Ascending aorta (tissue), 2 donors: ENCODE measurements around the gene ZNF333. TPM values are rescaled to one million over a fixed set of nuclear protein-coding genes. Genes with fewer than 3 reads are reported as not detected.

Experiments used
- DNase-seq, 2 donors: peaks; one replicate each; pipeline ENCODE4 v3.0.0-alpha.2; 2019; ENCODE audit warnings: low spot score in 2 of 2
- H3K27ac ChIP-seq, 2 donors: fragments of 200-600 bp; sonication (generic); one replicate each; pipeline ENCODE4 v1.5.1; 2016 to 2017; ENCODE audit warnings: mild to moderate bottlenecking in 1 of 2
- H3K27me3 ChIP-seq: fragments of 200-600 bp; sonication (generic); one replicate; pipeline ENCODE4 v1.5.1; 2017
- H3K36me3 ChIP-seq, 2 donors: fragments of 200-600 bp; sonication (generic); one replicate each; pipeline ENCODE4 v1.5.1; 2016
- H3K4me1 ChIP-seq, 2 donors: fragments of 200-600 bp; sonication (generic); one replicate each; pipeline ENCODE4 v1.5.1; 2016 to 2017; ENCODE audit warnings: mild to moderate bottlenecking in 1 of 2
- H3K4me3 ChIP-seq, 2 donors: fragments of 200-600 bp; sonication (generic); one replicate each; pipeline ENCODE4 v1.5.1; 2016 to 2017; ENCODE audit warnings: mild to moderate bottlenecking in 1 of 2
- H3K9me3 ChIP-seq, 2 donors: fragments of 200-600 bp; sonication (generic); one replicate each; pipeline ENCODE4 v1.5.1; 2016
- CTCF ChIP-seq, 3 experiments: fragments of 200-600 bp in 2 of 3; fragments of 450-650 bp in 1 of 3; sonication (generic) in 2 of 3; IDR thresholded peaks; one replicate each; pipeline ENCODE4 v1.5.1; 2016 to 2019; ENCODE audit warnings: antibody characterized with exemption in 3 of 3, mild to moderate bottlenecking in 1 of 3, moderate library complexity in 1 of 3
- intact Hi-C: fragments of 100-400 bp; cut with DNase I; formaldehyde crosslinking; loops from one replicate; pipeline ENCODE4 v1.15.1; 2023
- total RNA-seq: library from RNA; depleted of rRNA; stranded (reverse); fragments of >200 nt; gene quantifications from one replicate; pipeline ENCODE4 v1.1.0, GENCODE V29; 2016

ZNF333 gene
- total RNA-seq, 1 donor from 2014 or later = 33.7 TPM

DNA sequence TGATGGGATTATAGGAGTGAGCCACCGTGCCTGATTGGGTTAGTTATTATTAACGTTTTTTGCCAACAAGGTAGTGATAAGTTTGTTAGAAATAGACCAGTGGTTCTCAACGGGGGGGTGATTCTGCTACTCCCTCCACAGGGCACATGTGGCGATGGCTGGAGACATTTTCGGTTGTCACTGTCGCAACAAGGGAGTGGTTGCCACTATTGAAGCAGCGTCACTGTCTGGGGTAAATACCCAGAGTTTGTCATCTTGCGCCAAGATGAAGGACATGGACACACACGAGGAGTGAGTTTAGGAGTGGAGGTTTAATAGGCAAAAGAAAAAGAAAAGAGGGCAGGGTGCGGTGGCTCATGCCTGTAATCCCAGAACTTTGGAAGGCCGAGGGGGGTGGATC is 34.1 kb upstream of the ZNF333 start:
- H3K4me1 ChIP-seq = no peaks in the 10 kb centered on the region
- intact Hi-C loops = no loop called here
- no peaks in the 10 kb centered on the region for H3K9me3 ChIP-seq
- no peaks in the 10 kb centered on the region for H3K27me3 ChIP-seq
- TF ChIP-seq CTCF (IDR thresholded peaks at IDR 0.05) = no peak
- no peak overlapping the region for H3K27ac ChIP-seq
- DNase-seq = no peak
- no peak overlapping the region for H3K4me3 ChIP-seq
- no peaks in the 10 kb centered on the region for H3K36me3 ChIP-seq

DNA sequence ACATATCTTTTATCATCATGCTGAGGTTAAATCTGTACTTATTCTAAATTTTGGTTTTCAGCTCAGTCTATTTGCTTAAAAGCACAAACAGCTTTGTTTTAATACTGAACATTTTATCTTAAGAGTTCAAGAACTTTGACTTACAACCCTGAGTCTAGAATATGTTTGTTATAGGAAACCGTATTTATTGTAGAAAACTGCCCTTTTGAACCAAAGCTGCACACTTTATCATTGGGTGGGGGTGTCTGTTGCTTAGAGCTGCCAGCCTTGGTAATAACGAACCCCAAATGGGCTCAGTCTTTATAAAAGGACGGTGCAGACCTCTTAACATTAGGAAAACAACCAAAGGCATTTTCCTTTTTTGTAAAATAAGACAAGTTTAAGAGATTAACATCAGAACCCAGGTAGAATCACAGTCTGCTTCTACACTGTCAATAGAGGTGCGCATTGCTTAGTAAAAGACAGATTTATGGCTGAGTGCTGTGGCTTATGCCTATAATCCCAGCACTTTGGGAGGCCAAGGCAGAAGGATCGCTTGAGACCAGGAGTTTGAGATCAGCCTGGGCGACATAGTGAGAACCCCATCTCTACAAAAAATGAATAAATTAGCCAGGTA is 29.9 kb upstream of the ZNF333 start:
- H3K4me1 ChIP-seq = no peaks in the 10 kb centered on the region
- no peaks in the 10 kb centered on the region for H3K9me3 ChIP-seq
- H3K4me3 ChIP-seq = no peak overlapping the region
- no peak overlapping the region for H3K27ac ChIP-seq
- no peaks in the 10 kb centered on the region for H3K36me3 ChIP-seq
- TF ChIP-seq CTCF (IDR thresholded peaks at IDR 0.05) = no peak
- no peaks in the 10 kb centered on the region for H3K27me3 ChIP-seq
- intact Hi-C loops = no loop called here
- DNase-seq = no peak

DNA sequence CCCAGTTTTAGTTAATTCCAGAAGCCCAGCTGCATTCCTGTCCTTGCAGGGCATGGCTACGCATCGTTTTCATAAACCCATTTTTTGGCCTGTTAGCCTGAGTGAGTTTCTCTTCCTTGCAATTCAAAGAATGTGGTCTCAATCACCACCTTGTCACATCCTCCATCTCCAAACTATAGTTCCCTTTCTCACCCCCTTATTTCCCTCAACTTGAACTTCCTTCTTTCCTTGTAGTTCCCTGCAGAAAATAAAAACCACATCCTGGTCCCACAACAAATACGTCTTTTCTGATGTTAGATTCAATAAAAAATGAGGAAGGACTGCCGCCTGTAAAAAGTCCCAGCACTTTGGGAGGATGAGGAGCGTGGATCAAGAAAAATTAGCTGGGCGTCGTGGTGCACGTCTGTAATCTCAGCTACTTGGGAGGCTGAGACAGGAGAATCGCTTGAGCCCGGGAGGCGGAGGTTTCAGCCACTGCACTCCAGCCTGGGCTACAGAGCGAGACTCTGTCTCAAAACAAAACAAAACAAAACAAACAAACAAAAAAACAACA is 28.4 kb upstream of the ZNF333 start:
- intact Hi-C loops = no loop called here
- no peak for TF ChIP-seq CTCF (IDR thresholded peaks at IDR 0.05)
- H3K4me3 ChIP-seq = no peak overlapping the region
- no peaks in the 10 kb centered on the region for H3K4me1 ChIP-seq
- no peak overlapping the region for H3K27ac ChIP-seq
- no peaks in the 10 kb centered on the region for H3K27me3 ChIP-seq
- no peak for DNase-seq
- H3K36me3 ChIP-seq = no peaks in the 10 kb centered on the region
- H3K9me3 ChIP-seq = no peaks in the 10 kb centered on the region

- Histone ChIP-seq H3K36me3 (no peaks in the 10 kb centered on the region), H3K4me1 (no peaks in the 10 kb centered on the region), H3K9me3 (no peaks in the 10 kb centered on the region), H3K4me3 (no peak overlapping the region), H3K27me3 (no peaks in the 10 kb centered on the region), H3K27ac (no peak overlapping the region)
- intact Hi-C loops = no loop called here
- no peak for DNase-seq
- TF ChIP-seq CTCF (IDR thresholded peaks at IDR 0.05) = no peak
These were observed 19.9 kb upstream of the ZNF333 start for GRCh38 chr19:14669940-14670339.

- Histone ChIP-seq H3K36me3 (no peaks in the 10 kb centered on the region), H3K4me1 (no peaks in the 10 kb centered on the region), H3K27ac (no peak overlapping the region), H3K27me3 (no peaks in the 10 kb centered on the region), H3K4me3 (no peak overlapping the region), H3K9me3 (no peaks in the 10 kb centered on the region)
- no peak for DNase-seq
- intact Hi-C loops = no loop called here
- no peak for TF ChIP-seq CTCF (IDR thresholded peaks at IDR 0.05)
These were observed 19.4 kb upstream of the ZNF333 start for GRCh38 chr19:14670408-14670807.
